Measurements from ENCODE around the gene CES2.

GRCh38 chr16:66944054-66944441, 8.7 kb downstream of the CES2 start:
- TF ChIP-seq, protein P1, sequence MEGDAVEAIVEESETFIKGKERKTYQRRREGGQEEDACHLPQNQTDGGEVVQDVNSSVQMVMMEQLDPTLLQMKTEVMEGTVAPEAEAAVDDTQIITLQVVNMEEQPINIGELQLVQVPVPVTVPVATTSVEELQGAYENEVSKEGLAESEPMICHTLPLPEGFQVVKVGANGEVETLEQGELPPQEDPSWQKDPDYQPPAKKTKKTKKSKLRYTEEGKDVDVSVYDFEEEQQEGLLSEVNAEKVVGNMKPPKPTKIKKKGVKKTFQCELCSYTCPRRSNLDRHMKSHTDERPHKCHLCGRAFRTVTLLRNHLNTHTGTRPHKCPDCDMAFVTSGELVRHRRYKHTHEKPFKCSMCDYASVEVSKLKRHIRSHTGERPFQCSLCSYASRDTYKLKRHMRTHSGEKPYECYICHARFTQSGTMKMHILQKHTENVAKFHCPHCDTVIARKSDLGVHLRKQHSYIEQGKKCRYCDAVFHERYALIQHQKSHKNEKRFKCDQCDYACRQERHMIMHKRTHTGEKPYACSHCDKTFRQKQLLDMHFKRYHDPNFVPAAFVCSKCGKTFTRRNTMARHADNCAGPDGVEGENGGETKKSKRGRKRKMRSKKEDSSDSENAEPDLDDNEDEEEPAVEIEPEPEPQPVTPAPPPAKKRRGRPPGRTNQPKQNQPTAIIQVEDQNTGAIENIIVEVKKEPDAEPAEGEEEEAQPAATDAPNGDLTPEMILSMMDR (IDR thresholded peaks at IDR 0.05; ENCODE audit: low read depth, low read length): no peak
- no peak for TF ChIP-seq EZH2phosphoT487 (IDR thresholded peaks at IDR 0.05; ENCODE audit: low read depth)
